ENCODE data around the gene METTL25.
A peak's percentile ranks its signal among the peaks of the same experiment; 100 is the strongest.

The METTL25 gene

DNA sequence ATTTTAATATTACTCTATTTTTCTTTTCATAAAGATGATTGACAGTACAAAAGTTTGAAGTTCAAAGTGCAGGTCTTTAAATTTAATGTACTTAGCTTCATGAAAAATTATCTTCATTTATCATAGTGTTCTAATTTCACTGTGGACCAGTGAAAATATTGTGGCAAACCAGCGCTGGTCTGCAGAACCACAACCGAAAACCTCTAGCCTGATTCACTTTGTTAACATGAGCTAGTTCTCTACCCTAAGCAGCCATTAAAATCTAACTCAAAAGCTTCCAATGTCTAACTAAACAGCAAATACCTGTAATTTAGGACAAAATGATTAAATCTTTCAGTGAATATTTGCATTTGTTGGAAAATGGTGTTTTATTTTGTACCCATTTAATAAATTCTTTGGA lies 167.3 kb downstream of the METTL25 start:
- H4K20me1 ChIP-seq (ENCODE audit: insufficient read depth, low read length, poor library complexity, severe bottlenecking), result no peaks in the 10 kb centered on the region
- H3K27me3 ChIP-seq (ENCODE audit: insufficient read depth, low read length, poor library complexity, severe bottlenecking), result no peaks in the 10 kb centered on the region
- H3K9me3 ChIP-seq (ENCODE audit: insufficient read depth, low read depth, low read length), result no peaks in the 10 kb centered on the region
- no peak overlapping the region for H3K9ac ChIP-seq (ENCODE audit: low read depth, low read length, poor library complexity, severe bottlenecking)
- TF ChIP-seq, protein P1, sequence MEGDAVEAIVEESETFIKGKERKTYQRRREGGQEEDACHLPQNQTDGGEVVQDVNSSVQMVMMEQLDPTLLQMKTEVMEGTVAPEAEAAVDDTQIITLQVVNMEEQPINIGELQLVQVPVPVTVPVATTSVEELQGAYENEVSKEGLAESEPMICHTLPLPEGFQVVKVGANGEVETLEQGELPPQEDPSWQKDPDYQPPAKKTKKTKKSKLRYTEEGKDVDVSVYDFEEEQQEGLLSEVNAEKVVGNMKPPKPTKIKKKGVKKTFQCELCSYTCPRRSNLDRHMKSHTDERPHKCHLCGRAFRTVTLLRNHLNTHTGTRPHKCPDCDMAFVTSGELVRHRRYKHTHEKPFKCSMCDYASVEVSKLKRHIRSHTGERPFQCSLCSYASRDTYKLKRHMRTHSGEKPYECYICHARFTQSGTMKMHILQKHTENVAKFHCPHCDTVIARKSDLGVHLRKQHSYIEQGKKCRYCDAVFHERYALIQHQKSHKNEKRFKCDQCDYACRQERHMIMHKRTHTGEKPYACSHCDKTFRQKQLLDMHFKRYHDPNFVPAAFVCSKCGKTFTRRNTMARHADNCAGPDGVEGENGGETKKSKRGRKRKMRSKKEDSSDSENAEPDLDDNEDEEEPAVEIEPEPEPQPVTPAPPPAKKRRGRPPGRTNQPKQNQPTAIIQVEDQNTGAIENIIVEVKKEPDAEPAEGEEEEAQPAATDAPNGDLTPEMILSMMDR (conservative IDR thresholded peaks at IDR 0.05; ENCODE audit: low read length), result no peak
- no peak for TF ChIP-seq EZH2phosphoT487 (IDR thresholded peaks at IDR 0.05; ENCODE audit: borderline replicate concordance)
- H3K9me2 ChIP-seq (replicated peaks; ENCODE audit: low read depth, low read length), result no peaks in the 10 kb centered on the region
- H3K36me3 ChIP-seq (ENCODE audit: insufficient read depth, low read length), result no peaks in the 10 kb centered on the region
- no peaks in the 10 kb centered on the region for H3K79me2 ChIP-seq (ENCODE audit: insufficient read depth, low read length)
- H3K4me3 ChIP-seq (ENCODE audit: low read length, poor library complexity, severe bottlenecking), result no peak overlapping the region
- no peaks in the 10 kb centered on the region for H3F3A ChIP-seq (ENCODE audit: low read depth)
- no peak overlapping the region for H3K4me2 ChIP-seq (ENCODE audit: low read depth, low read length, poor library complexity, severe bottlenecking)
- no peaks in the 10 kb centered on the region for H3K4me1 ChIP-seq (ENCODE audit: insufficient read depth, low read length, poor library complexity, severe bottlenecking)
- no peak overlapping the region for H2AFZ ChIP-seq (ENCODE audit: low read length)

- H3K4me1 ChIP-seq (ENCODE audit: insufficient read depth, low read length, poor library complexity, severe bottlenecking), result no peaks in the 10 kb centered on the region
- no peak overlapping the region for H2AFZ ChIP-seq (ENCODE audit: low read length)
- no peak overlapping the region for H3K9ac ChIP-seq (ENCODE audit: low read depth, low read length, poor library complexity, severe bottlenecking)
- H3K79me2 ChIP-seq (ENCODE audit: insufficient read depth, low read length), result no peaks in the 10 kb centered on the region
- H3K9me3 ChIP-seq (ENCODE audit: insufficient read depth, low read depth, low read length), result no peaks in the 10 kb centered on the region
- H4K20me1 ChIP-seq (ENCODE audit: insufficient read depth, low read length, poor library complexity, severe bottlenecking), result no peaks in the 10 kb centered on the region
- H3K27me3 ChIP-seq (ENCODE audit: insufficient read depth, low read length, poor library complexity, severe bottlenecking), result no peaks in the 10 kb centered on the region
- H3F3A ChIP-seq (ENCODE audit: low read depth), result no peaks in the 10 kb centered on the region
- no peaks in the 10 kb centered on the region for H3K9me2 ChIP-seq (replicated peaks; ENCODE audit: low read depth, low read length)
- H3K4me3 ChIP-seq (ENCODE audit: low read length, poor library complexity, severe bottlenecking), result no peak overlapping the region
- no peak for TF ChIP-seq EZH2phosphoT487 (IDR thresholded peaks at IDR 0.05; ENCODE audit: borderline replicate concordance)
- TF ChIP-seq, protein P1 (conservative IDR thresholded peaks at IDR 0.05; ENCODE audit: low read length), result peak; percentile 96
- no peak overlapping the region for H3K4me2 ChIP-seq (ENCODE audit: low read depth, low read length, poor library complexity, severe bottlenecking)
- H3K36me3 ChIP-seq (ENCODE audit: insufficient read depth, low read length), result no peaks in the 10 kb centered on the region
Measured at GRCh38 chr12:82527165-82527780, 168.9 kb downstream of the METTL25 start.

Data from Loucy (cell line).